Endothelial cell of umbilical vein (primary cell): Measurements from ENCODE around the gene CCND1. TPM values are rescaled to one million over a fixed set of nuclear protein-coding genes. Genes with fewer than 3 reads are reported as not detected.

Source experiments
- BruUV-seq: library from RNA; stranded (reverse); fragments of 400-500 nt; replicated peaks from 2 replicates; lab custom pipeline; 2021; lab: Mats Ljungman, UMichigan
- CTCF ChIA-PET: fragments of 300-600, 350-600 bp; sonication (Branson Sonifier 250); formaldehyde crosslinking; loops from one replicate; lab custom pipeline; 2021; ENCODE audit warnings: antibody characterized with exemption, inconsistent platforms; lab: Charles Lee
- POLR2A ChIA-PET: fragments of 300-600, 350-600 bp; sonication (Branson Sonifier 250); formaldehyde crosslinking; loops from one replicate; lab custom pipeline; 2021; ENCODE audit warnings: antibody characterized with exemption, inconsistent platforms; lab: Charles Lee
- DNase-seq: peaks from one replicate; pipeline ENCODE4 v3.0.0-alpha.2; 2011; ENCODE audit warnings: low read depth, low spot score
- FAIRE-seq: peaks from 2 replicates; lab custom pipeline; 2011; peaks lifted over from hg19 to GRCh38; lab: Jason Lieb, UNC
- H2AFZ ChIP-seq: 2 replicates; pipeline ENCODE4 v1.6.0; 2012; ENCODE audit warnings: low read depth, low read length, control low read depth, inconsistent platforms
- H3K27ac ChIP-seq: 2 replicates; pipeline ENCODE4 v1.5.1; 2011; ENCODE audit warnings: low read depth, mild to moderate bottlenecking, control low read depth, low read length, moderate library complexity; ENCODE audit not compliant: insufficient read depth
- H3K27me3 ChIP-seq, 2 experiments: 2 replicates each; pipeline versions ENCODE4 v1.6.0 to v1.6.1; 2011; ENCODE audit warnings: low read length in 2 of 2, mixed read lengths in 1 of 2; ENCODE audit not compliant: control insufficient read depth in 2 of 2, insufficient read depth in 2 of 2
- H3K36me3 ChIP-seq, 2 experiments: 2 replicates in 1 of 2; 3 replicates in 1 of 2; pipeline ENCODE4 v1.5.1; 2011; ENCODE audit warnings: low read length in 2 of 2, mild to moderate bottlenecking in 1 of 2, moderate library complexity in 1 of 2; ENCODE audit not compliant: control insufficient read depth in 2 of 2, insufficient read depth in 2 of 2; ENCODE audit errors: extremely low read depth in 1 of 2
- H3K4me1 ChIP-seq: 3 replicates; pipeline ENCODE4 v1.5.1; 2011; ENCODE audit warnings: mild to moderate bottlenecking, low read length; ENCODE audit not compliant: control insufficient read depth, insufficient read depth; ENCODE audit errors: extremely low read depth
- H3K4me2 ChIP-seq: 2 replicates; pipeline ENCODE4 v1.6.1; 2011; ENCODE audit warnings: low read length, control low read depth, mixed read lengths; ENCODE audit not compliant: insufficient read depth
- H3K4me3 ChIP-seq, 3 experiments: fragments of 200-600 bp in 1 of 3; sonication (generic), shearing (Covaris generic) in 1 of 3; replicated peaks in 1 of 3; 2 replicates each; pipeline ENCODE4 v1.5.1; 2011 to 2016; ENCODE audit warnings: control low read depth in 3 of 3, low read length in 3 of 3, mild to moderate bottlenecking in 2 of 3, inconsistent platforms in 1 of 3, low read depth in 1 of 3, moderate library complexity in 1 of 3; ENCODE audit not compliant: insufficient read depth in 1 of 3
- H3K79me2 ChIP-seq: 2 replicates; pipeline ENCODE4 v1.6.0; 2012; ENCODE audit warnings: low read length, inconsistent platforms; ENCODE audit not compliant: control insufficient read depth, insufficient read depth
- H3K9ac ChIP-seq: replicated peaks from 2 replicates; pipeline ENCODE3; 2011; ENCODE audit warnings: low read length, control low read depth; ENCODE audit not compliant: insufficient read depth; ENCODE audit errors: extremely low read depth
- H3K9me1 ChIP-seq: replicated peaks from 3 replicates; pipeline ENCODE4 v1.6.0; 2011; ENCODE audit warnings: mild to moderate bottlenecking, low read length; ENCODE audit not compliant: control insufficient read depth, insufficient read depth; ENCODE audit errors: extremely low read depth
- H3K9me3 ChIP-seq: replicated peaks from 2 replicates; pipeline ENCODE4 v1.5.1; 2012; ENCODE audit warnings: low read length, inconsistent platforms; ENCODE audit not compliant: control insufficient read depth, insufficient read depth
- H4K20me1 ChIP-seq: replicated peaks from 2 replicates; pipeline ENCODE3; 2011; ENCODE audit warnings: mild to moderate bottlenecking, low read length; ENCODE audit not compliant: control insufficient read depth, insufficient read depth; ENCODE audit errors: extremely low read depth
- EZH2 ChIP-seq: IDR thresholded peaks from 2 replicates; pipeline ENCODE4 v1.6.1; 2012; ENCODE audit warnings: borderline replicate concordance, low read depth, mild to moderate bottlenecking, moderate library complexity, low read length, inconsistent platforms; ENCODE audit not compliant: severe bottlenecking
- FOS ChIP-seq: IDR thresholded peaks from 2 replicates; pipeline ENCODE4 v1.6.1; 2011; ENCODE audit warnings: mild to moderate bottlenecking, low read length, moderate library complexity, borderline replicate concordance; ENCODE audit not compliant: insufficient read depth
- GATA2 ChIP-seq: IDR thresholded peaks from 2 replicates; pipeline ENCODE4 v1.7.0; 2011; ENCODE audit warnings: low read depth, mild to moderate bottlenecking, moderate library complexity, mixed read lengths, low read length; ENCODE audit not compliant: insufficient read length, insufficient read depth
- JUN ChIP-seq: IDR thresholded peaks from 2 replicates; pipeline ENCODE4 v1.6.1; 2011; ENCODE audit warnings: borderline replicate concordance, low read depth; ENCODE audit not compliant: insufficient read length, insufficient read depth
- MYC ChIP-seq: IDR thresholded peaks from one replicate; pipeline ENCODE4 v1.6.1; 2011; ENCODE audit warnings: mild to moderate bottlenecking, low read depth, low read length
- POLR2A ChIP-seq: IDR thresholded peaks from 2 replicates; pipeline ENCODE4 v1.6.1; 2012; ENCODE audit warnings: low read depth, mild to moderate bottlenecking, control low read depth, low read length
- POLR2AphosphoS5 ChIP-seq: IDR thresholded peaks from 2 replicates; pipeline ENCODE4 v1.6.1; 2012; ENCODE audit warnings: low read depth, mild to moderate bottlenecking, control low read depth, low read length, moderate library complexity; ENCODE audit not compliant: insufficient read depth
- dilution Hi-C: fragments of 300-500 bp; cut with MboI; formaldehyde crosslinking; loops from one replicate; pipeline ENCODE4 v1.15.0; 2019; ENCODE audit warnings: low sequenced_read_pairs; ENCODE audit not compliant: extremely low pct_ligation_motif_present
- intact Hi-C: fragments of 100-400 bp; cut with micrococcal nuclease; formaldehyde crosslinking; loops from one replicate; pipeline ENCODE4 v1.10.0; 2022
- polyA plus RNA-seq, 4 experiments: library from polyadenylated mRNA; depleted of rRNA in 3 of 4; stranded (reverse) in 3 of 4; unstranded in 1 of 4; fragments of >200 nt; gene quantifications; 2 replicates each; pipeline versions ENCODE4 v1.2.1 to v1.2.3, GENCODE V29; 2011 to 2012; ENCODE audit warnings: missing spikeins in 1 of 4
- total RNA-seq: library from RNA; stranded (reverse); gene quantifications from 2 replicates; pipeline ENCODE4 v1.2.3, GENCODE V29; 2021
- TF ChIP-seq, protein P1 (sequence below), 2 donors: IDR thresholded peaks; 1 replicate in 1 of 2; 2 replicates in 1 of 2; pipeline ENCODE4 v1.5.1; 2011; ENCODE audit warnings: low read length in 2 of 2, mild to moderate bottlenecking in 2 of 2, moderate library complexity in 2 of 2, control low read depth in 1 of 2, inconsistent platforms in 1 of 2, low read depth in 1 of 2; ENCODE audit not compliant: insufficient read depth in 1 of 2; ENCODE audit errors: extremely low read depth in 1 of 2
- TF ChIP-seq, protein P2 (sequence below): IDR thresholded peaks from 2 replicates; pipeline ENCODE4 v1.6.1; 2011; ENCODE audit not compliant: insufficient read depth, insufficient read length

The CCND1 gene
- total and polyA plus RNA-seq, 2 donors (not counting 3 experiments of a cell fraction or from before 2014, with no cell fraction given): 98.7 to 370 TPM

DNA sequence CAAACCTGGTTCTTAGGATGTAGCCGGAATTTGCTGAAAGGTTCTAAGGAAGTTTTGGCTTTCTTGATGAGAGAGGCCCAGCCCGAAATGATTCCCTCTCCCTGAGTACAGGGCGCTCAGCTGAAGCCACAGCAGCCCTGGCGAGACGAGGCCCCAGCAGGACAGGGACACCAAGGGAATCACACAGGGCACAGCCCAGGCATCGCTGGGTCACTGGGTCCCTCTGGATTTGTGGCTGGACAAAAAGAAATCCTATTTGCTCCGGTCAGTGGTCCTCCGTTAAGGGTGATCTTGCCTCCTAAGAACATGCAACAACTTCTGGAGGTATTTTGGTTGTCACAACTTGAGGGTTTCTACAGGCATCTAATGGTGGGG is 56.5 kb downstream of the CCND1 start:
- Histone ChIP-seq H4K20me1 (no peaks in the 10 kb centered on the region), H3K9me1 (no peaks in the 10 kb centered on the region), H3K4me3 (no peak overlapping the region), H3K27ac (no peak overlapping the region), H3K27me3 (peaks cover 14 to 16% of the 10 kb centered on the region in 2 experiments), H3K79me2 (no peaks in the 10 kb centered on the region), H3K36me3 (no peaks in the 10 kb centered on the region), H3K9ac (no peak overlapping the region), H3K4me1 (peaks cover 8% of the 10 kb centered on the region), H3K9me3 (no peaks in the 10 kb centered on the region), H2AFZ (no peak overlapping the region), H3K4me2 (no peak overlapping the region)
- BruUV-seq: no TSS peak
- dilution Hi-C loops (no loop called here), intact Hi-C loops (no loop called here)
- TF ChIP-seq MYC: no peak
- no peak for TF ChIP-seq POLR2A
- TF ChIP-seq, protein P1, sequence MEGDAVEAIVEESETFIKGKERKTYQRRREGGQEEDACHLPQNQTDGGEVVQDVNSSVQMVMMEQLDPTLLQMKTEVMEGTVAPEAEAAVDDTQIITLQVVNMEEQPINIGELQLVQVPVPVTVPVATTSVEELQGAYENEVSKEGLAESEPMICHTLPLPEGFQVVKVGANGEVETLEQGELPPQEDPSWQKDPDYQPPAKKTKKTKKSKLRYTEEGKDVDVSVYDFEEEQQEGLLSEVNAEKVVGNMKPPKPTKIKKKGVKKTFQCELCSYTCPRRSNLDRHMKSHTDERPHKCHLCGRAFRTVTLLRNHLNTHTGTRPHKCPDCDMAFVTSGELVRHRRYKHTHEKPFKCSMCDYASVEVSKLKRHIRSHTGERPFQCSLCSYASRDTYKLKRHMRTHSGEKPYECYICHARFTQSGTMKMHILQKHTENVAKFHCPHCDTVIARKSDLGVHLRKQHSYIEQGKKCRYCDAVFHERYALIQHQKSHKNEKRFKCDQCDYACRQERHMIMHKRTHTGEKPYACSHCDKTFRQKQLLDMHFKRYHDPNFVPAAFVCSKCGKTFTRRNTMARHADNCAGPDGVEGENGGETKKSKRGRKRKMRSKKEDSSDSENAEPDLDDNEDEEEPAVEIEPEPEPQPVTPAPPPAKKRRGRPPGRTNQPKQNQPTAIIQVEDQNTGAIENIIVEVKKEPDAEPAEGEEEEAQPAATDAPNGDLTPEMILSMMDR (IDR thresholded peaks at IDR 0.05; ENCODE audit: extremely low read depth in 1 of 2, insufficient read depth in 1 of 2, low read depth in 1 of 2, low read length in 2 of 2): no peak
- no peak for TF ChIP-seq EZH2
- TF ChIP-seq, protein P2, sequence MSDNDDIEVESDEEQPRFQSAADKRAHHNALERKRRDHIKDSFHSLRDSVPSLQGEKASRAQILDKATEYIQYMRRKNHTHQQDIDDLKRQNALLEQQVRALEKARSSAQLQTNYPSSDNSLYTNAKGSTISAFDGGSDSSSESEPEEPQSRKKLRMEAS: no peak
- TF ChIP-seq FOS: no peak
- no peak for TF ChIP-seq POLR2AphosphoS5
- no peak for TF ChIP-seq GATA2
- TF ChIP-seq JUN: no peak
- ChIA-PET CTCF (interaction anchor here (1.0 kb wide), 1 partner anchor 175 kb away, joined by 3 read pairs; no protein-coding TSS in a partner anchor), POLR2A (no interaction called here)
- no peak for DNase-seq
- FAIRE-seq: no peak
